HCT116 (cell line): Measurements from ENCODE around the gene S100A13.

Source experiments
- ATF3 ChIP-seq: IDR thresholded peaks from 2 replicates; pipeline ENCODE4 v1.6.1; 2012
- CBX3 ChIP-seq: IDR thresholded peaks from 2 replicates; pipeline ENCODE4 v1.6.1; 2012; ENCODE audit warnings: low read depth
- CEBPB ChIP-seq: IDR thresholded peaks from 2 replicates; pipeline ENCODE4 v1.6.1; 2012; ENCODE audit warnings: low read depth
- CTCF ChIP-seq, 3 experiments: fragments of 200-600 bp in 1 of 3; sonication (generic) in 1 of 3; IDR thresholded peaks in 2 of 3; conservative IDR thresholded peaks in 1 of 3; 2 replicates each; pipeline ENCODE4 v1.5.1; 2012 to 2017; ENCODE audit warnings: low read depth in 2 of 3, low read length in 2 of 3, antibody characterized with exemption in 1 of 3, borderline replicate concordance in 1 of 3, control low read depth in 1 of 3, mild to moderate bottlenecking in 1 of 3, mixed read lengths in 1 of 3, mixed run types in 1 of 3, moderate library complexity in 1 of 3; ENCODE audit not compliant: insufficient read depth in 1 of 3
- EZH2 ChIP-seq: fragments of 200-600 bp; sonication (generic); IDR thresholded peaks from 2 replicates; pipeline ENCODE4 v1.6.1; 2017; ENCODE audit warnings: antibody characterized with exemption, mixed run types
- FOSL1 ChIP-seq: IDR thresholded peaks from 2 replicates; pipeline ENCODE4 v1.6.1; 2012; ENCODE audit warnings: low read depth
- POLR2A ChIP-seq: IDR thresholded peaks from 2 replicates; pipeline ENCODE4 v1.7.0; 2011; ENCODE audit warnings: borderline replicate concordance; ENCODE audit not compliant: insufficient read depth, insufficient read length; ENCODE audit errors: extremely low read depth
- POLR2AphosphoS5 ChIP-seq: IDR thresholded peaks from 2 replicates; pipeline ENCODE4 v1.6.1; 2011; ENCODE audit warnings: mild to moderate bottlenecking, low read depth, low read length, moderate library complexity
- SIN3A ChIP-seq: IDR thresholded peaks from 2 replicates; pipeline ENCODE4 v1.6.1; 2012; ENCODE audit warnings: low read depth
- SP1 ChIP-seq: IDR thresholded peaks from 2 replicates; pipeline ENCODE4 v1.6.1; 2012; ENCODE audit warnings: low read depth
- SRF ChIP-seq: IDR thresholded peaks from 2 replicates; pipeline ENCODE4 v1.6.1; 2012; ENCODE audit warnings: low read depth

- TF ChIP-seq CTCF (IDR thresholded peaks at IDR 0.05 in 2 of 3, conservative IDR thresholded peaks at IDR 0.05 in 1 of 3; ENCODE audit: borderline replicate concordance in 1 of 3, insufficient read depth in 1 of 3, low read depth in 2 of 3, low read length in 2 of 3) (no peak), EZH2 (no peak), SP1 (no peak), SRF (no peak), FOSL1 (no peak), POLR2A (no peak), POLR2AphosphoS5 (no peak), CBX3 (no peak), SIN3A (no peak), ATF3 (no peak), CEBPB (no peak)
Measured at GRCh38 chr1:153577624-153578051, 49.7 kb downstream of the S100A13 start.
